NK-92 treated with Interleukin-12 subunit alpha and Interleukin-12 subunit beta, amount 100 ng/mL, for 24 hours (cell line): ENCODE results near the gene POTEG.
"Not testable (repeated sequence)": the region's sequence is repeated elsewhere in the genome, so short reads cannot be mapped to it uniquely, and the experiment has no call there.

Experiments
- DNase-seq: peaks from one replicate; lab custom pipeline; 2025; lab: John Stamatoyannopoulos, UW

POTEG gene

DNA sequence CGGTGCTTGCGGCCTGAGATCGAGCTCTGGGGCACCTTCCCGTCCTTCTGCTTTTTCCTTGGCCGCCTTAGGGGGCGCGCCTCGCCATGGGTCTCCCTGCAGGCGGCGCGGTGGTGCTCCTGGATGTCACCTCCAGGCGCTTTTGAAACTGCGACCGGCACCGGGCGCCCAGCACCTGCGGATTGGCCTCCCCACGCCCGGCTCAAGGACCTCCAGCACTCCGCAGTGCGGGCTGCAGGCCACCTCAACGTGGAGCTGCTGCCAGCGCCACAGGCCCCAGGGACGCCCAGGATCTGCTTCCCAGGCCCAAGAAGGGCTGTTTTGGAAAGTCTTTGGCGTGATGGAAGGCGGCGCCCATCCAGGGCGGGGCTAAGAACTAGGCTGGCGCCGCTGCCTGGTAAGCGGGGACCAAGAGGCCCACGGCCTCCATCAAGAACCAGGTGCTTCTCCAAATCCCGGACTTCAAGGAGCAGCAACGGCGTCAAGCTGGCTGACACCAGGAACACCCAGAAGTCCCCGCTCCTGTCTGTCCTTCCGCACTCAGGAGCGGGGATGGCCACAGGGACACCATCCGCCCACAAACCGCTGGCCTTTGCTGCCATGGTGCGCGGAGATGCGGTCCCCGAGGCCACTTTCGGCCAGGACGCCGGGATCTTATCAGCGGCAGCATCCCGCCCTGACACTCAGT, 61.2 kb downstream of the POTEG start:
- not testable (repeated sequence) for DNase-seq

DNA sequence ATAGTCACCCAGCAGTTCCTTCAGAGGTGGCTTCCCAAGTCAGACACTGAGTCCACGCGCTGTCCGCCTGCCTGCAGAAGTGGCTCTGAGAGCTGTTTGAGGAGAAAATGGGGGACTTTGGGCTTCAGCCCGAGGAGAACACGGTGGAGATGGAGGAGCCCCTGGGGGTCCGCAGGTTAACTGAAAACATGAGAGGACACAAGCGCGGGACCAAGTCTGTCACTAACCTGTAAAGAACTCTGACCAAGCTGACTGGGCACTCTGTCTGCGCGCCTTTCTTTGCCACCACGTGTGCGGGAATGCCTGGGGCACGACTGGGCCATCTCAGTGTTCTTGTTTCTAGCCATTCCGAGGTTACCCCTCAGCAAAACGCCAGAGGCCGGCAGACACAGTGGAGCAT, 62.4 kb downstream of the POTEG start:
- DNase-seq: not testable (repeated sequence)

DNA sequence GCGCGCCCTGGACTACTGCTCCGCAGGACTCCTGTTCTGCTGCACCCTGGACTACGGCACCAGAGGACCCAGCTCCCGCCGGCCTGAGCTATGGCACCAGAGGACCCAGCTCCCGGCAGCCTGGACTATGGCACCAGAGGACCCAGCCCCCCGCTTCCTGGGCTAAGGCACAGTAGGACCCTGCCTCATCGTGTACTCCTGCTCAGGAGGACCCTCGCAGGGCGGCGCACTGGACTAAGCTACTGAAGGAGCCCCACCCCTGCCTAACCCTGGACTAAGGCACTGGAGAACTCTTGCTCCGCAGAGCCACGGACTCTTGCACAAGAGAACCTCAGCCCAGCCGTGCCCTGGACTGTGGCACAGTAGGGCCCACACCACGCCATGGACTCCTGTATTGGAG, 71.3 kb downstream of the POTEG start:
- DNase-seq: not testable (repeated sequence)

DNA sequence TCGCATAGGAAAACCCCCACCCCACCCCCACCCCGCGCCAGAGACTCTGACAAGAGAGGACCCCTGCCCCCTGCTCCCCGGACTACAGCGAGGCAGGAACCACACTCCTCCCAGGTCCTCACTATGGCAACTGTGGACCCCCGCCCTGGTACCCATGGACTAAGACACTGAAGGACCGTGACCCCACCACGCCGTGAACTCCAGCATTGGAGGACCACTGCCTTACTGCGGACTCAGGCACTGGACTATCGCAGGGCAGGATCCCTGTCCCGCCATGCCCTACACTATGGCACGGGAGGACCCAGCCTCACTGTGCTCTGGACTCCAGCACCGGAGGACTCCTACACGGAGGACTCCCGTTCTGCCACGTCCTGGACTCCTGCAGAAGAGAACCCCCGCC, 71.8 kb downstream of the POTEG start:
- DNase-seq: not testable (repeated sequence)

DNA sequence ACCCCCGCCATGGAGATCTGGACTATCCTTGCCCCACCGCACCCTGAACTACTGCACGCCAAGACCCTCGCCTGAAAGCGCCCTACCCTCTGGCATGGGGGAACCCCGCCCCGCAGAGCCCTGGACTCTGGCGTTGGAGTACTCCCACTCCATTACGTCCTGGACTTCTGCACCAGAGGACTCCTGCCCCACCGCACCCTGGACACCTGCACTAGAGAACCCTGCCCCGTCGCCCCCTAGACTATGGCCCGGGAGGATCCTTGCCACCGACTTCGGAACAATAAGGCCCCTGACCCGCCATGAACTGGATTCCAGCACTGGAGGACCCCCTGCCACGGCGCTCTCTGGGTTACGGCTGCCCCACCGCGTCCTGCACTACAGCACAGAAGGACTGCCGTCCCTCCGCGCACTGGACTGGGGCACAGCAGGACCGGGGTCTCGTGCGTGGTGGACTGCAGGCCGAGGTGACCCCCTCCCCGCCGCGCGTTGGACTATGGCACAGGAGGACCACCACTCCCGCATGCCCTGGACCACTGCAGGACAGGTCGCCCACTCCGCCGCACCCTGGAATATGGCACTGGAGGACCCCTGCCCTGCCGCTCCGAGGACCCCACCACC, 72.4 kb downstream of the POTEG start:
- DNase-seq: not testable (repeated sequence)

DNA sequence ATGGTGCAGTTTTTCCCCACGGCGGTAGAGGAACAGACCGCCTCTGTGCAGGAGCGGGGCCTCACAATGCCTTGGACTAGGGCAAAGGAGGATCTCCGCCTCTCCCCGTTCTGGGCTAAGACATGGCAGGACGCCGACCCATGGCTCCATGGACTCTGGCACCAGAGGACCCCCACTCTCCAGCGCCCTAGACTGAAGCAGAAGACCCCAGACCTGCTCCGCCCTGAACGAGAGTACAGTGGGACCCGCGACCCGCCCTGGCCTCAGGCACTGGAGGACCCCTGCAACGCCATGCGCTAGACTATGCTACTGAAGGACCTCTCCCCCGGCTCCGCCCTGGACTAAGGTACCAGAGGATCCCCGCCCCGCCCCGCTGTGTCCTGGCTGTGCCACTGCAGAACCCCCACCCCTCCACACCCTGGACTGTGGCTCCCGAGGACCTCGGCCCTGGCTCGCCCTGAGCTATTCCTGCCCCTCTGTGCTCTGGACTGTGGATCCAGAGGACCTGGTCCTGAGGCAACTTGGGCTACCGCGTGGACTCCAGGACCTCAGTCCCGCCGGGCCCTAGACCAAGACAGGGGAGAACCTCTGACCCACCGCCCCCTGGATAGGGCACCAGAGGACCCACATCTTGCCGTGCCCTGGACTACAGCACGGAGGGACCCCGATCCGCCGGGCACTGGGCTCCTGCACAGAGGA, 73.1 kb downstream of the POTEG start:
- DNase-seq: not testable (repeated sequence)
